Measurements from ENCODE around the gene CLDN6.

The CLDN6 gene

DNA sequence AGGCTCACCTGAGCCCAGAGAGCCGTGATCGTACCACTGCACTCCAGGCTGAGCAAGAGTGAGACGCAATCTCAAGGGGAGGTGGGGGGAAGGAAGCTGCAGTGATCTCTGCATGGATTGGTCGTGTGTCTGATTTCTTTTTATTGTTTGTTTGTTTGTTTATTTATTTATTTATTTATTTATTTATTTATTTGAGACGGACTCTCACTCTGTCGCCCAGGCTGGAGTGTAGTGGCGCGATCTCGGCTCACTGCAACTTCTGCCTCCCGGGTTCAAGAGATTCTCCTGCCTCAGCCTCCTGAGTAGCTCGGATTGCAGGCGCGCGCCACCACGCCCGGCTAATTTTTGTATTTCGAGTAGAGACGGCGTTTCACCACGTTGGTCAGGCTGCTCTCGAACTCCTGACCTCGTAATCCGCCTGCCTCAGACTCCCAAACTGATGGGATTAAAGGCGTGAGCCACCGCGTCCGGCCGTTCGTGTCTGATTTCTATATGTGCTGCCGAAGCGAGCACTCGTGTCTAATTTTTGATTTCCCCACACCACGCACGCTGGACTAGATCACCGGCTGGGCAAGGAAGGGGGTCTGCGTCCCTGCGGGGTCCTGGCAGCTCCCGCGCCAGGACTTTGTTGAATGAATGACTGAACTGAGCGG is 1.7 kb upstream of the CLDN6 start:
- ATAC-seq (replicated peaks), result no peak
- H3K4me3 Mint-ChIP-seq, result peak overlapping the region; percentile 77 to 90
- H3K27ac Mint-ChIP-seq, result peak overlapping the region; percentile 84
- no peak for DNase-seq
- no peaks in the 10 kb centered on the region for H3K9me3 Mint-ChIP-seq
- peaks cover 13 to 27% of the 10 kb centered on the region in 2 donors for H3K27me3 Mint-ChIP-seq
- H3K36me3 Mint-ChIP-seq, result no peaks in the 10 kb centered on the region
- H3K4me1 Mint-ChIP-seq, result peaks cover 38 to 62% of the 10 kb centered on the region in 2 donors

DNA sequence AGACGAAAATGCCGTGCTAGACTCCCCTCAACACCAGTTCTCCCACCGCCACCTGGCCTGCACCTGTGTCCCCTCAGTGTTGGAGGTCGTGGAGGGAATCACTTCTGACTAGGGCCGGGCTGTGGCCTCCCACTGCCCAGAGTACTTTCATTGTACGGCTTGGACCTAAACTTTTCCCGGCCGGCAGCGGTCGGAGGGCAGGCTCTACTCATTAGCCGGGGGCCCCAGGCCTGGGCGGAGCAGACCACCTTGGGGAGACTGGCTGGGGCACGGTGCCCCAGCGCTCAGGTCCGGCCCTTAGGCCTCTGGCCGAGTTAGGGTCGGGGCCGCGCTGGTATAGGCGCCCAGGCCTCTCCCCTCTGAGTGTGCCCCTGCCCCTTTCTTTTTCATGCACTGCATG is 639 bp downstream of the CLDN6 start:
- Mint-ChIP-seq H3K36me3 (no peaks in the 10 kb centered on the region), H3K9me3 (no peaks in the 10 kb centered on the region), H3K4me1 (peaks cover 25 to 42% of the 10 kb centered on the region in 2 donors), H3K4me3 (no peak overlapping the region), H3K27ac (no peak overlapping the region), H3K27me3 (peaks cover 25 to 50% of the 10 kb centered on the region in 2 donors)
- ATAC-seq (replicated peaks) (no peak), DNase-seq (no peak)

DNA sequence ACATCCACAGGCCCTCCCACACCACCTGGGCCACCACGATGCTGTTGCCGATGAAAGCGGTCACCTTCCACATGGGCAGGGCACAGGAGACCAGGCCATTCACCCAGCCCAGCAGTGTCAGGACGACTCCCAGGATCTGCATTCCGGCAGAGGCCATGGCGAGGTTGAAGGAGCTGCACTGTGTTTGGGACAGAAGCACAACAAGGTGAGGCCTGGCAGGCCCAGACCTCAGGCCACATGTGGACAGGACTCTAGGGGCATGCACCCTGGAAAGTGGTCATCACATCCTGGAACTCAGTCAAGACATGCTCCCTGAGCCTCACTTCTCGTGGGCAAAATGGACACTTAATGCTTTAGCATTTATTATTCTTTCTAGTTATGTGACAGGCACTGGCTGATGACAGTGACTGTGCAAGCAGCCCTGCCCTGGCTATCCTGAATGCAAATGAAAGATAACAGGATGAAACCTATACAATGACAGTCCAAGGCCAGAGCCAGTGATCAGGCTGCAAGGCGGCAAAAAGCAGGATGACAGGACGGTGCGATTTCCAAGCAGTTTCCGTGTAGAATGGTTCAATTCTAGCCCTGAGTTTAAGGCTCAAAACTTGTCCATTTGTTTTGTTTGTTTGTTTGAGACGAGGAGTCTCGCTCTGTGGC is 2.0 kb downstream of the CLDN6 start:
- Mint-ChIP-seq H3K4me3 (no peak overlapping the region), H3K27ac (no peak overlapping the region), H3K27me3 (peaks cover 25 to 62% of the 10 kb centered on the region in 2 donors)

DNA sequence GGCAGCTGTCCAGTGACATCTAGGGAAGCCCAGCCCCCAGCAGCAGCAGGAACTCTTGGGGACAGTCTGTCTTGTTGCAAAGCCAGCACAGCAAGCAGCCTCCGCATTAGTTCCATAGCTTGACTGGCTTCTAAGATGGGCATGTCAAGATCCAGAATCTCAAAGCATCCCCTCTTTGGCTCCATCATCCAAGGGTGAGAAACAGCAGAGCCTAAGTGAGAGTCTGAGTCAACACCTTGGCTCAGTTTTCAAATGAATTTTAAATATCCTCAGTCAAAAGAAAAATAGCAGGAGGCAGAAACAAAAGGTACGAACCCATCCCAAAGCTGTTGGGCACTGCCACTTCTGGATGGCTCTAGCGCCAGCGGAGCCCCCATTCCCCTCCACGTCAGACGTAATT is 3.0 kb downstream of the CLDN6 start:
- H3K27me3 Mint-ChIP-seq, result peaks cover 25 to 62% of the 10 kb centered on the region in 2 donors
- no peak overlapping the region for H3K4me3 Mint-ChIP-seq
- ATAC-seq (replicated peaks), result no peak
- H3K36me3 Mint-ChIP-seq, result no peaks in the 10 kb centered on the region
- no peaks in the 10 kb centered on the region for H3K9me3 Mint-ChIP-seq
- no peak overlapping the region for H3K27ac Mint-ChIP-seq
- DNase-seq, result no peak
- peaks cover 9 to 18% of the 10 kb centered on the region in 2 donors for H3K4me1 Mint-ChIP-seq

More for the DNA sequence above, 2.0 kb downstream of the CLDN6 start:
- Mint-ChIP-seq H3K4me1 (peaks cover 15 to 29% of the 10 kb centered on the region in 2 donors), H3K36me3 (no peaks in the 10 kb centered on the region), H3K9me3 (no peaks in the 10 kb centered on the region)
- no peak for DNase-seq
- no peak for ATAC-seq (replicated peaks)

DNA sequence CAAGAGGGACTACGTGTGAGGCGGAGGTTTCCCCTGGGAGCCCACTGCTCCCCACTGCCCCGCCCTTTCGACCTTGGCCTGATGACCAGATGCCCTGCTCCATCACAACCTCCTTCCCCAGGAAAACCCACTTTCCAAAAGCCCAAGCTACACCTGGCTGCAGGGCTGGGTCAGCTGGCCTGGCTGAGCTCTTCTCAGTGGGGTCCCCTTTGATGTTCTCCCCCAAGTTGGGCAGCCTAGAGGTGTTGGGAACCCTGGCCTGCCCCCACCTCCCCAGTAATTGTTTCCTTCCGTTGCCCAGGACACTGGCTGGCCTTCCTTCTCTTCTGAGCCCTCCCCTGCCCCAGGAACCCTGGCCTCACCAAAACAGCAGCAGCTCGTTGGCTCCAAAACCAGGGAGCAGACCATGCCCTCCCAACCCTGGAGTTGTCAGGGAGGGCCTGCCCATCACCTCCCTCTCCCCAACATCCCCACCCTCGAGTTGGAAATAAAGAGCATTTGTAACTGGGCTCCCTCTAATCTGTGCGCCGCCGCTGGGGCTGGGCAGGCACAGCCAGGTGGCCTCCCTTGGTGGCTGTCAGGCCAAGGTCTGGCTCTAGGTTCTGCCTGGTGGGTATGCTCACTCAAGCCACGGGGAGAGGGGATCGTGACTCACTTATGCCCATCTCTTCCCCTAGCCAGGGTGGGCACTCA is 3.8 kb downstream of the CLDN6 start:
- H3K4me3 Mint-ChIP-seq, result no peak overlapping the region
- H3K27ac Mint-ChIP-seq, result no peak overlapping the region
- no peaks in the 10 kb centered on the region for H3K9me3 Mint-ChIP-seq
- no peaks in the 10 kb centered on the region for H3K36me3 Mint-ChIP-seq
- DNase-seq, result no peak
- H3K4me1 Mint-ChIP-seq, result peaks cover 5 to 11% of the 10 kb centered on the region in 2 donors
- H3K27me3 Mint-ChIP-seq, result peaks cover 25 to 62% of the 10 kb centered on the region in 2 donors
- no peak for ATAC-seq (replicated peaks)

DNA sequence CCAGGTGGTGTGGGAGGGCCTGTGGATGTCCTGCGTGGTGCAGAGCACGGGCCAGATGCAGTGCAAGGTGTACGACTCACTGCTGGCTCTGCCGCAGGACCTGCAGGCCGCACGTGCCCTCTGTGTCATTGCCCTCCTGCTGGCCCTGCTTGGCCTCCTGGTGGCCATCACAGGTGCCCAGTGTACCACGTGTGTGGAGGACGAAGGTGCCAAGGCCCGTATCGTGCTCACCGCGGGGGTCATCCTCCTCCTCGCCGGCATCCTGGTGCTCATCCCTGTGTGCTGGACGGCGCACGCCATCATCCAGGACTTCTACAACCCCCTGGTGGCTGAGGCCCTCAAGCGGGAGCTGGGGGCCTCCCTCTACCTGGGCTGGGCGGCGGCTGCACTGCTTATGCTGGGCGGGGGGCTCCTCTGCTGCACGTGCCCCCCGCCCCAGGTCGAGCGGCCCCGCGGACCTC is 4.5 kb downstream of the CLDN6 start:
- peaks cover 7 to 12% of the 10 kb centered on the region in 2 donors for H3K4me1 Mint-ChIP-seq
- no peak for DNase-seq
- H3K4me3 Mint-ChIP-seq, result no peak overlapping the region
- no peak overlapping the region for H3K27ac Mint-ChIP-seq
- H3K27me3 Mint-ChIP-seq, result peaks cover 25 to 57% of the 10 kb centered on the region in 2 donors
- H3K36me3 Mint-ChIP-seq, result no peaks in the 10 kb centered on the region
- ATAC-seq (replicated peaks), result no peak
- no peaks in the 10 kb centered on the region for H3K9me3 Mint-ChIP-seq

DNA sequence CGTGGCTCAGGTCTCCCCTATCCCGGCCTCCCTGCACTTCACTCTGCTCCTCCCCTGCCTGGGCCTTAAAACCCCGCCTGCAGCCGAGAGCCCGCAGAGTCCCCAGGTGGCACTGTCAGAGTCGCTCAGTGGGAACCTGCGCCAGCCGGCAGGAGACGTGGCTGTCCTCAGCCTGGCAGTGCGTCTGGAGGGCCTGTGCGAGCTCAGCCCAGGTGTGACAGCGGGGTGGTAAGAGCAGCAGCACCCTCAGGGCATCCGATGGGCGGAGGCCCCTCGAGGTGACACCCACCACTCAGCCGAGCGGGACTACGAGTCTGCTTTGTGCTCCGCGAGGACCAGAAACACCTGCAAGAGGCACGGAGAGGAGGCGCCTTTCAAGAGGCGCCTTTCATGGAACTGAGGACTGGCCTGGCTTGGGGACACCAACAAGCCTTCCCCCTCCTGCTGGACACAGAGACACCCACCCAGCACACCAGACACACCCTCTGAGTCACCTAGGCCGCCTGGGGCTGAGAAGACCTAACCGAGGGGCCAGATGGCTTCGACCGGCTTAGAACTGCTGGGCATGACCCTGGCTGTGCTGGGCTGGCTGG is 5.1 kb downstream of the CLDN6 start, which contains the start of gene CLDN9:
Gene CLDN9, plus strand, starts transcription at position 96 of the 593 bp plus-strand sequence. Its CDS starts 440 bp downstream, at position 536.
- H3K27me3 Mint-ChIP-seq, result peaks cover 25 to 51% of the 10 kb centered on the region in 2 donors
- peaks cover 11 to 12% of the 10 kb centered on the region in 2 donors for H3K4me1 Mint-ChIP-seq
- H3K4me3 Mint-ChIP-seq, result no peak within 1 kb of the TSS
- H3K9me3 Mint-ChIP-seq, result no peaks in the 10 kb centered on the region
- no peaks in the 10 kb centered on the region for H3K36me3 Mint-ChIP-seq
- DNase-seq (no peak), ATAC-seq (replicated peaks) (peak; percentile 36 to 66)
- no peak within 1 kb of the TSS for H3K27ac Mint-ChIP-seq

DNA sequence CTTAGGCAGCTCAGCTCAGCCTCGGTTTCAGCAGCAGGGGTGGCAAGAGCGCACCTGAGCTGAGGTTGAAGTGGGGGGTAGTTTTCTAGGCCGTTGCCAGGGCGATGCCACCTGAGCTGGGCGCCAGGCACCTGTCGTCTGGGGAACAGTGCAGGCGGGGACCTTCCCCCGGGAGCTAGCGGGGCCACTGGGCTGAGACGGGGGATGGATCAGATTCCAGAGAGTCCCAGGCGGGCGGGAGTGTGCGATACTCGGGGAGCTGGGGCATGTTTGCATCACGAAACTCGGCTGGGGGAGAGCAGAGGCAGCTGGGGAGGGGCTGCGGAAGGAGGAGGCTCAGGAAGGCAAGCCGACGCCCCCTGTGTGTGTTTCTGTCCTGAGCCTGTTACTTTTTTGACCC is 5.7 kb downstream of the CLDN6 start:
- Mint-ChIP-seq H3K4me3 (no peak overlapping the region), H3K27me3 (peaks cover 24 to 46% of the 10 kb centered on the region in 2 donors), H3K4me1 (peaks cover 16 to 18% of the 10 kb centered on the region in 2 donors), H3K9me3 (no peaks in the 10 kb centered on the region), H3K36me3 (no peaks in the 10 kb centered on the region), H3K27ac (no peak overlapping the region)
- no peak for DNase-seq
- no peak for ATAC-seq (replicated peaks)

DNA sequence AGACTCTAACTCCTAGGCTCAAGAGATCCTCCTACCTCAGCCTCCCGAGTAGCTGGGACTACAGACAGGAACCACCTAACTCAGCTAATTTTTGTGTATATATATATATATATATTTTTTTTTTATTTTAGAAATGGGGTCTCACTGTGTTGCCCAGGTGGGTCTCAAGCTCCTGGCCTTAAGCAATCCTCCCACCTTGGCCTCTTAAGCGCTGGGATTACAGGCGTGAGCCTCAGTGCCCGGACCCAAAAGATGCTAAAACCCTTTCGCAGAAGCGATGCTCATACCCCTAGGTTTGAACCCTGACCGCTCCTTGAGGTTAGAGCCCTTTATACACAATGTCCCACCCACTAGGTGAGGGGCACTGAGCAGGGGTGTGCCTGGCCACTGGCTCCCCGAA is 7.5 kb downstream of the CLDN6 start:
- DNase-seq, result no peak
- Mint-ChIP-seq H3K27ac (no peak overlapping the region), H3K36me3 (no peaks in the 10 kb centered on the region), H3K27me3 (peaks cover 16 to 45% of the 10 kb centered on the region in 2 donors), H3K9me3 (no peaks in the 10 kb centered on the region), H3K4me1 (peaks cover 22 to 23% of the 10 kb centered on the region in 2 donors), H3K4me3 (no peak overlapping the region)
- no peak for ATAC-seq (replicated peaks)

DNA sequence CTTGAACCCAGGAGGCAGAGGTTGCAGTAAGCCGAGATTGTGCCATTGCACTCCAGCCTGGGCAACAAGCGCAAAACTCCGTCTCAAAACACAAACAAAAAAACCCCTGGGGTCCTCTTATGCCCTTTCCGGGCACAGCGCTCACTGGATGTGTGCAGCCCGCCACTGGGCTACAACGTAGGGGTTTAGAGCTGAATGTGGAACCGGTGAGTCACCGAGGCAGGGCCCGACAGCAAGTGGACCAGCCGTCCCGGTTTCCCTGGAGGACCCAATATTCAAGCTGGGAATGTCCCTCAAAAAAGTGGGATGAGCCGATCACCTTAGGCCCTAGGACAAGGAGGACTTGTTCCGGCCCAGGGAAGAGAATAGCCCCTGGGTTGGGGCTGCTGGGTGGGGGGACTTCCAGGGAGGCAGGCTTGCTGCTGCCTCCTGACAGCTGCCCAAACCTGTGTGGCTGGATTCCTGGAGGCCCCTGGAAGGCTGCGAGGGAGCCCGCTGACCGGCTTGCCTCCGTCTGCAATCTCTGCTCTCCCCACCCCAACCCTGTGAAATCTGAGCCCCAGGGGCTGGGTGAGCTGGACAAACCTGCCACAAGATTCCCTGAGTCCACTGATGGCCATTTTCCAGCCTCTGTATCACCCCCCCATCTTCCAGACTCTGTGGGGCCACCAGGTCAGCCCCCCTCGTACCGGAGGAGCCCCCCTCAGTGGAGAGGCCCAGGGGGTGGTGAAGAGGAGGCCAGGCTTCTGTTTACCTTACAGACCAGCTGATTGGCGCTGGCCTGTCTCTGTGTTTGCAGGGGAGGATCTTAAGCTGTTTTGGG is 8.2 kb downstream of the CLDN6 start:
- H3K36me3 Mint-ChIP-seq, result no peaks in the 10 kb centered on the region

DNA sequence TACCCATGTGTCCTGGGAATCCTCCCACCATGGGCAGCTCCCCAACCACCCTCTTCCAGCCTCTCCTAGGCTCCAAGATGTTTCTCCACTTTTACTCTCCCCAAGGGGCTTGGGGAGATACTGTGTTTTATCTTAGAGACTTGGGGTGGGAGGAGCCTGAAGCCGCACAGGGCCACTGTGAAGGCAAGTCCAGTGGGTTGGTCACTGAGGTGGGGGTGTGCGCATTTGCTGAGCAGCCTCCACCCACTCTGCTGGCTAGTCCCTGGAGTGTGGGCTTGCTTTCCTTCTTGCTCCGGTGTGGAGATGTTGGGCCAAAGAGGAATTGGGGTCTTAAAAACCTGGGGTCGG is 9.3 kb downstream of the CLDN6 start:
- peaks cover 26 to 29% of the 10 kb centered on the region in 2 donors for H3K4me1 Mint-ChIP-seq
- no peak overlapping the region for H3K4me3 Mint-ChIP-seq
- no peaks in the 10 kb centered on the region for H3K36me3 Mint-ChIP-seq
- no peak overlapping the region for H3K27ac Mint-ChIP-seq
- H3K27me3 Mint-ChIP-seq, result peaks cover 10 to 30% of the 10 kb centered on the region in 2 donors
- no peak for ATAC-seq (replicated peaks)
- no peak for DNase-seq
- H3K9me3 Mint-ChIP-seq, result no peaks in the 10 kb centered on the region

More for the DNA sequence above, 8.2 kb downstream of the CLDN6 start:
- ATAC-seq (replicated peaks) (no peak), DNase-seq (no peak)
- H3K27ac Mint-ChIP-seq, result no peak overlapping the region
- H3K9me3 Mint-ChIP-seq, result no peaks in the 10 kb centered on the region
- H3K4me1 Mint-ChIP-seq, result peaks cover 25 to 26% of the 10 kb centered on the region in 2 donors
- H3K27me3 Mint-ChIP-seq, result peaks cover 15 to 41% of the 10 kb centered on the region in 2 donors
- H3K4me3 Mint-ChIP-seq, result no peak overlapping the region

DNA sequence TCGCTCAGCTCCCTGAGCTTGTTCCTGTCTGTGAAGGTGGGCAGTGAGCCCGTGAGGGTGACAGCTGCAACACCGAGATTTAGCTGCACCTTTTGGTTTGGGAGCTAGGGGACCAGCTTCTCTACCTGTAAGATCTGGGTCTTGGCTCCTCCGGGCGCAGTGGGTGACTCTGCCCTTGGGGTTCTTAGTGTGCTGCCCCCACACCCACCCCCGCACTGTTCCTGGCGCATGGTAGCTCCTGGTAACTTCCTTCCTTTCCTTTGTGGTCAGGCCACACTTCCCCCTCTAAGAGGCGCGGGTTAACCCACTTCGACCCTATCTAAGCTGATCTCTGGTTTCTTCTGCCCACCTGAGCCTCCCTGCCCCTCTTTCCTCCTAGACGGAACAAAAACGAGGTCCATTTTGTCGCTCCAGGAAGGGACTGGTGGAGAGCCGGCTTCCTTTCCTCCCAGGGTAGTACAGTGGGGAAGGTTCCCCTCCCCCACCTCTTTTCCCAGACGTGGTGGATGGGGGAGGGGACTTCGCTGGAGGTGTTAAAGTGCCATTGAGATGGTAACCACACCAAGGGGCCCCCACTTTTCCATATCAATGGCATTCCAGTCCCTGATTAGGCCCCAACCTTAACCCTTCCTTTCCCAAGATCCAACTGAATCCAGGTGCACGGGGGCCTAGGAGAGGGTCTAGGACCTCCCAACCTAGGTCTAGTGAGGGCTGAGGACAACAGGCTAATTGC is 9.9 kb downstream of the CLDN6 start:
- DNase-seq, result no peak
- H3K4me1 Mint-ChIP-seq, result peaks cover 26 to 29% of the 10 kb centered on the region in 2 donors
- no peaks in the 10 kb centered on the region for H3K36me3 Mint-ChIP-seq
- peak overlapping the region; percentile 33 for H3K27ac Mint-ChIP-seq
- peak overlapping the region; percentile 10 to 57 for H3K4me3 Mint-ChIP-seq
- no peak for ATAC-seq (replicated peaks)
- peaks cover 5 to 24% of the 10 kb centered on the region in 2 donors for H3K27me3 Mint-ChIP-seq
- no peaks in the 10 kb centered on the region for H3K9me3 Mint-ChIP-seq

Measured in stimulated activated naive B cell treated with anti-CD40 and anti-IgM and Interleukin-4, amounts not matched to agents 10 μg/mL and 1 μg/mL and 100 μg/mL, for 72 hours (primary cell).